IMR-90 (cell line): ENCODE measurements around the gene KLF16. TPM values are rescaled to one million over a fixed set of nuclear protein-coding genes. Genes with fewer than 3 reads are reported as not detected.

ENCODE experiments used
- ATAC-seq: fragments of 200-7000 bp; cut with Tn5 transposase; 2 replicates; pipeline ENCODE4 v1.9.1; 2020; ENCODE audit warnings: low read depth, mild to moderate bottlenecking, moderate library complexity
- BruUV-seq: library from RNA; stranded (reverse); fragments of 400-500 nt; replicated peaks from 2 replicates; lab custom pipeline; 2021; lab: Mats Ljungman, UMichigan
- CTCF ChIA-PET: fragments of 300-600 bp; formaldehyde crosslinking; extraction: SDS; loops from one replicate; lab custom pipeline; 2021; ENCODE audit warnings: antibody characterized with exemption; lab: Yijun Ruan, JAX
- POLR2A ChIA-PET: fragments of 300-600 bp; sonication (Branson Sonifier 250); formaldehyde crosslinking; loops from one replicate; lab custom pipeline; 2022; ENCODE audit warnings: antibody characterized with exemption; ENCODE audit not compliant: unreplicated experiment; lab: Charles Lee
- DNase-seq: peaks from one replicate; pipeline ENCODE4 v3.0.0; 2013
- H2AFZ ChIP-seq: replicated peaks from 2 replicates; pipeline ENCODE3; 2013; ENCODE audit warnings: low read length, mild to moderate bottlenecking; ENCODE audit not compliant: poor library complexity
- H2AK5ac ChIP-seq: 2 replicates; pipeline ENCODE4 v1.6.1; 2013; ENCODE audit warnings: low read depth, low read length, inconsistent platforms
- H2AK9ac ChIP-seq: replicated peaks from 2 replicates; pipeline ENCODE3; 2013; ENCODE audit warnings: mild to moderate bottlenecking, low read depth, low read length, moderate library complexity; ENCODE audit not compliant: poor library complexity
- H2BK120ac ChIP-seq: 2 replicates; pipeline ENCODE4 v1.6.1; 2013; ENCODE audit warnings: low read depth, low read length, inconsistent platforms
- H2BK15ac ChIP-seq: 3 replicates; pipeline ENCODE4 v1.6.1; 2013; ENCODE audit warnings: low read depth, low read length, inconsistent platforms
- H2BK20ac ChIP-seq: 2 replicates; pipeline ENCODE4 v1.6.1; 2013; ENCODE audit warnings: low read depth, mild to moderate bottlenecking, inconsistent platforms, low read length, moderate library complexity
- H2BK5ac ChIP-seq: 2 replicates; pipeline ENCODE4 v1.6.1; 2013; ENCODE audit warnings: mild to moderate bottlenecking, low read depth, low read length, inconsistent platforms; ENCODE audit not compliant: poor library complexity, severe bottlenecking
- H3K14ac ChIP-seq: replicated peaks from 2 replicates; pipeline ENCODE4 v1.6.1; 2013; ENCODE audit warnings: low read depth, low read length, inconsistent platforms
- H3K18ac ChIP-seq: 2 replicates; pipeline ENCODE4 v1.6.1; 2013; ENCODE audit warnings: low read depth, low read length, control low read depth
- H3K23ac ChIP-seq: 2 replicates; pipeline ENCODE4 v1.6.1; 2013; ENCODE audit warnings: low read depth, low read length, inconsistent platforms
- H3K27ac ChIP-seq: 2 replicates; pipeline ENCODE4 v1.5.1; 2013; ENCODE audit warnings: mild to moderate bottlenecking, control low read depth, low read length; ENCODE audit not compliant: insufficient read depth
- H3K27me3 ChIP-seq: 2 replicates; pipeline ENCODE4 v1.6.1; 2013; ENCODE audit warnings: low read length; ENCODE audit not compliant: control insufficient read depth, insufficient read depth
- H3K36me3 ChIP-seq: 2 replicates; pipeline ENCODE4 v1.6.1; 2013; ENCODE audit warnings: low read length, mixed read lengths; ENCODE audit not compliant: control insufficient read depth, insufficient read depth
- H3K4ac ChIP-seq: 2 replicates; pipeline ENCODE4 v1.6.1; 2013; ENCODE audit warnings: low read depth, low read length, inconsistent platforms
- H3K4me1 ChIP-seq: 2 replicates; pipeline ENCODE4 v1.6.1; 2013; ENCODE audit warnings: low read length, mixed read lengths; ENCODE audit not compliant: control insufficient read depth, insufficient read depth
- H3K4me2 ChIP-seq: 2 replicates; pipeline ENCODE4 v1.6.1; 2013; ENCODE audit warnings: low read depth, mild to moderate bottlenecking, control low read depth, low read length, moderate library complexity
- H3K4me3 ChIP-seq: 2 replicates; pipeline ENCODE4 v1.5.1; 2013; ENCODE audit warnings: low read depth, mild to moderate bottlenecking, control low read depth, low read length, moderate library complexity; ENCODE audit not compliant: insufficient read depth
- H3K56ac ChIP-seq: 2 replicates; pipeline ENCODE4 v1.6.1; 2013; ENCODE audit warnings: low read length, inconsistent platforms; ENCODE audit not compliant: insufficient read depth; ENCODE audit errors: extremely low read depth
- H3K79me1 ChIP-seq, 2 experiments: 2 replicates each; pipeline ENCODE4 v1.6.1; 2013; ENCODE audit warnings: low read length in 2 of 2, inconsistent platforms in 1 of 2, low read depth in 1 of 2
- H3K9ac ChIP-seq: 2 replicates; pipeline ENCODE4 v1.6.1; 2013; ENCODE audit warnings: low read depth, low read length, control low read depth
- H3K9me1 ChIP-seq: 2 replicates; pipeline ENCODE4 v1.6.1; 2013; ENCODE audit warnings: low read length, inconsistent platforms; ENCODE audit not compliant: insufficient read depth
- H3K9me3 ChIP-seq: 2 replicates; pipeline ENCODE4 v1.6.1; 2013; ENCODE audit warnings: low read length; ENCODE audit not compliant: control insufficient read depth, insufficient read depth
- H4K20me1 ChIP-seq: 2 replicates; pipeline ENCODE4 v1.6.1; 2013; ENCODE audit warnings: low read length, inconsistent platforms; ENCODE audit not compliant: insufficient read depth
- H4K5ac ChIP-seq: 2 replicates; pipeline ENCODE4 v1.6.1; 2013; ENCODE audit warnings: mild to moderate bottlenecking, low read depth, low read length, control low read depth
- H4K8ac ChIP-seq, 2 experiments: 2 replicates each; pipeline ENCODE4 v1.6.1; 2013; ENCODE audit warnings: low read depth in 2 of 2, low read length in 2 of 2, control low read depth in 1 of 2, inconsistent platforms in 1 of 2
- H4K91ac ChIP-seq: 2 replicates; pipeline ENCODE4 v1.6.1; 2013; ENCODE audit warnings: low read depth, low read length, inconsistent platforms; ENCODE audit not compliant: insufficient read depth
- BHLHE40 ChIP-seq: fragments of 150-350 bp; IDR thresholded peaks from 2 replicates; pipeline ENCODE4 v1.6.1; 2016; ENCODE audit warnings: mild to moderate bottlenecking, low read depth, low read length
- FOS ChIP-seq: fragments of 150-350 bp; IDR thresholded peaks from 2 replicates; pipeline ENCODE4 v1.6.1; 2016; ENCODE audit warnings: low read depth, low read length
- MAFK ChIP-seq: IDR thresholded peaks from 2 replicates; pipeline ENCODE4 v1.6.1; 2012; ENCODE audit warnings: low read depth, low read length, improper control_type of control experiment
- MAZ ChIP-seq: IDR thresholded peaks from 2 replicates; pipeline ENCODE4 v1.6.1; 2012; ENCODE audit warnings: low read depth, mild to moderate bottlenecking, low read length, improper control_type of control experiment, moderate library complexity, borderline replicate concordance
- MXI1 ChIP-seq: IDR thresholded peaks from 2 replicates; pipeline ENCODE4 v1.6.1; 2012; ENCODE audit warnings: low read depth, mild to moderate bottlenecking, low read length, moderate library complexity, borderline replicate concordance
- NFE2L2 ChIP-seq: fragments of 150-350 bp; IDR thresholded peaks from 2 replicates; pipeline ENCODE4 v1.6.1; 2016; ENCODE audit warnings: low read depth, mild to moderate bottlenecking, low read length
- POLR2A ChIP-seq: IDR thresholded peaks from 2 replicates; pipeline ENCODE4 v1.6.1; 2012; ENCODE audit warnings: mild to moderate bottlenecking, low read depth, low read length
- RAD21 ChIP-seq: IDR thresholded peaks from 2 replicates; pipeline ENCODE4 v1.6.1; 2012; ENCODE audit warnings: low read length, improper control_type of control experiment
- RCOR1 ChIP-seq: IDR thresholded peaks from 2 replicates; pipeline ENCODE4 v1.6.1; 2012; ENCODE audit warnings: mild to moderate bottlenecking, low read length, improper control_type of control experiment; ENCODE audit not compliant: insufficient replicate concordance
- RFX5 ChIP-seq: IDR thresholded peaks from 2 replicates; pipeline ENCODE4 v1.8.0; 2012; ENCODE audit warnings: low read depth, mild to moderate bottlenecking, low read length, moderate library complexity
- SMC3 ChIP-seq: fragments of 150-350 bp; IDR thresholded peaks from 2 replicates; pipeline ENCODE4 v1.6.1; 2016; ENCODE audit warnings: low read depth, mild to moderate bottlenecking, antibody characterized with exemption, low read length, moderate library complexity
- USF2 ChIP-seq: fragments of 150-350 bp; IDR thresholded peaks from 2 replicates; pipeline ENCODE4 v1.6.1; 2017; ENCODE audit warnings: mild to moderate bottlenecking, antibody characterized with exemption, low read length, low read depth
- WGBS, 2 experiments: methylation state at CpG; one replicate each; pipeline versions ENCODE4 v1.1.5 to v1.1.7; 2013; ENCODE audit warnings: missing lambda C conversion rate in 2 of 2; ENCODE audit not compliant: insufficient read length in 1 of 2; ENCODE audit errors: extremely low coverage in 2 of 2; 5-methylcytosine and 5-hydroxymethylcytosine counted together
- dilution Hi-C: fragments of 300-500 bp; cut with HindIII; formaldehyde crosslinking; loops from one replicate; pipeline ENCODE4 v1.14.3; 2018; ENCODE audit warnings: low sequenced_read_pairs; ENCODE audit not compliant: unreplicated experiment
- in situ Hi-C: fragments of 300-500 bp; cut with MboI; formaldehyde crosslinking; loops from 3 replicates; pipeline ENCODE4 v1.14.3; 2019; ENCODE audit warnings: low sequenced_read_pairs, inconsistent platforms, mixed read lengths
- intact Hi-C: fragments of 100-400 bp; cut with micrococcal nuclease; formaldehyde crosslinking; loops from 2 replicates; pipeline ENCODE4 v1.10.0; 2022
- polyA plus RNA-seq, 3 experiments: library from polyadenylated mRNA; depleted of rRNA; stranded (reverse); fragments of >200 nt; gene quantifications; 2 replicates each; pipeline ENCODE4 v1.2.3, GENCODE V29; 2012; ENCODE audit warnings: low replicate concordance in 1 of 3
- total RNA-seq: library from RNA; depleted of rRNA; stranded (reverse); fragments of >200 nt; gene quantifications from 2 replicates; pipeline ENCODE4 v1.2.3, GENCODE V29; 2012
- TF ChIP-seq, protein P1 (sequence below): fragments of 150-350 bp; IDR thresholded peaks from 2 replicates; pipeline ENCODE4 v1.6.1; 2016; ENCODE audit warnings: low read depth, mild to moderate bottlenecking, low read length, moderate library complexity, borderline replicate concordance
- TF ChIP-seq, protein P2 (sequence below): conservative IDR thresholded peaks from 2 replicates; pipeline ENCODE4 v1.5.1; 2012; ENCODE audit warnings: mild to moderate bottlenecking, low read depth, low read length, improper control_type of control experiment

KLF16 gene
- total and polyA plus RNA-seq, 2 of the 4 experiments (the other 2 are of a cell fraction), result 0.90 to 13.1 TPM

DNA sequence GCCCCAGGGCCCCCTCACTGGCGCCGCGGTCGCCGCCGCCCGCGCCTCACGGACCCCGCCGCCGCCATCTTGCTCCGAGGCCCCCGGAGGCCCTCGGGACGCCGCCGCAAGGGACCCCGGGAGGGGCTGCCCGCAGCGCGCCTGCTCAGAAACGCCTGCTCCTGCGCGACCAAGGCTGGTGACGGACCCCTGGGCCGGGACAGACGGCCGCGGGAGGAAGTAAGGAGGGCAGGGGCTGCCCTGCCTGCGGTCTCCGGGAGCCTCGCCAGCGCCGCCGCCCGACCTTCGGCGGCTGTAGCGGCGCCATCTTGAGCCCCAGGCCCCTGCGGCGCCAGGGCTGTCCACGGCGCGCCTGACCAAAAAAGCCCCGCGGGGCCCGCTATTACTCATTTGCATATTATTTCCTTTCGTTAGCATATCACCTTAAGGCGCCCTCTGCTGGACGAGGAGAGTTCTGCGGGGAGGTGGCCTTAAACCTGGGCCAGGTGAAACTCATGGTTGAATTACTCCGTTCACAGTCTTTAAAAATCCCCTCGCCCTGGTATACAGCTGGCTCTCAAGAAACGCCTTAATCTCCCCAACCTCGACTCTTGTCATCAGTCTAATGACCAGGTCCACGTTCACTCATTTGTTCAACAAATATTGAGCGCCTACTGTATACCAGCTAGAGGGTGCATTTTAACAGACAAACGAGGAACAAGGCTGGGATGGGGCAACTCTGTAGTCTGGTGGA, 14.8 kb downstream of the KLF16 start, which contains the start of gene REXO1:
REXO1 (minus strand) TSS at position 85 of the 733 bp plus-strand sequence. CDS start 125 bp downstream, outside the sequence.
- dilution Hi-C loops (no loop called here), in situ Hi-C loops (no loop called here), intact Hi-C loops (no loop called here)
- Histone ChIP-seq H4K5ac (peak within 1 kb of the TSS; percentile 93), H3K36me3 (peaks cover 2% of the 10 kb centered on the region; the same call in 1 of the 2 replicates), H3K4me1 (peaks cover 12% of the 10 kb centered on the region), H3K4ac (peak within 1 kb of the TSS; percentile 97), H3K9me1 (no peaks in the 10 kb centered on the region), H3K27ac (peak within 1 kb of the TSS; percentile 99), H4K8ac (peak within 1 kb of the TSS in 1 of 2 experiments; percentile 99; a peak in 3 of 4 replicates), H4K20me1 (peaks cover 64% of the 10 kb centered on the region), H2BK15ac (peak within 1 kb of the TSS; percentile 67; the same call in 1 of the 3 replicates), H3K79me1 (peaks cover 8 to 78% of the 10 kb centered on the region in 2 experiments; a peak in 3 of 4 replicates), H2AK5ac (peak within 1 kb of the TSS; percentile 70), H3K4me3 (peak within 1 kb of the TSS; percentile 100), H4K91ac (peak within 1 kb of the TSS; percentile 97), H3K18ac (peak within 1 kb of the TSS; percentile 94), H3K27me3 (no peaks in the 10 kb centered on the region), H3K23ac (peak within 1 kb of the TSS; percentile 89; the same call in 1 of the 2 replicates), H3K4me2 (peak within 1 kb of the TSS; percentile 98), H2BK5ac (peak within 1 kb of the TSS; percentile 99), H2AFZ (peak within 1 kb of the TSS; percentile 98), H2BK20ac (no peak within 1 kb of the TSS), H3K14ac (peak within 1 kb of the TSS; percentile 98), H3K56ac (peak within 1 kb of the TSS; percentile 83), H2AK9ac (peak within 1 kb of the TSS; percentile 99), H3K9ac (peak within 1 kb of the TSS; percentile 92), H3K9me3 (no peaks in the 10 kb centered on the region), H2BK120ac (peak within 1 kb of the TSS; percentile 94; the same call in 1 of the 2 replicates)
- ATAC-seq, result peak; percentile 88
- POLR2A ChIA-PET, result no interaction called here
- CTCF ChIA-PET, result interaction anchor here (1.2 kb wide), 1 partner anchor 11 kb away, joined by 3 read pairs; no protein-coding TSS in a partner anchor
- 2% methylated on average over 33 of the region's 60 CpGs; no CpG with 5 or more reads in 1 of the 2 experiments for WGBS, 2 experiments
- peak; percentile 87 for DNase-seq
- BruUV-seq, result no TSS peak
- TF ChIP-seq, protein P1, sequence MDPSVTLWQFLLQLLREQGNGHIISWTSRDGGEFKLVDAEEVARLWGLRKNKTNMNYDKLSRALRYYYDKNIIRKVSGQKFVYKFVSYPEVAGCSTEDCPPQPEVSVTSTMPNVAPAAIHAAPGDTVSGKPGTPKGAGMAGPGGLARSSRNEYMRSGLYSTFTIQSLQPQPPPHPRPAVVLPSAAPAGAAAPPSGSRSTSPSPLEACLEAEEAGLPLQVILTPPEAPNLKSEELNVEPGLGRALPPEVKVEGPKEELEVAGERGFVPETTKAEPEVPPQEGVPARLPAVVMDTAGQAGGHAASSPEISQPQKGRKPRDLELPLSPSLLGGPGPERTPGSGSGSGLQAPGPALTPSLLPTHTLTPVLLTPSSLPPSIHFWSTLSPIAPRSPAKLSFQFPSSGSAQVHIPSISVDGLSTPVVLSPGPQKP, result no peak
- TF ChIP-seq RCOR1 (no peak), MAFK (no peak), FOS (no peak), RFX5 (no peak), RAD21 (peak; percentile 28; the same call in 1 of the 2 replicates), MXI1 (no peak), NFE2L2 (no peak), USF2 (no peak), MAZ (peak; percentile 55; the same call in 1 of the 2 replicates), SMC3 (peak; percentile 34; the same call in 1 of the 2 replicates), BHLHE40 (no peak), POLR2A (peak; percentile 89)
- TF ChIP-seq, protein P2, sequence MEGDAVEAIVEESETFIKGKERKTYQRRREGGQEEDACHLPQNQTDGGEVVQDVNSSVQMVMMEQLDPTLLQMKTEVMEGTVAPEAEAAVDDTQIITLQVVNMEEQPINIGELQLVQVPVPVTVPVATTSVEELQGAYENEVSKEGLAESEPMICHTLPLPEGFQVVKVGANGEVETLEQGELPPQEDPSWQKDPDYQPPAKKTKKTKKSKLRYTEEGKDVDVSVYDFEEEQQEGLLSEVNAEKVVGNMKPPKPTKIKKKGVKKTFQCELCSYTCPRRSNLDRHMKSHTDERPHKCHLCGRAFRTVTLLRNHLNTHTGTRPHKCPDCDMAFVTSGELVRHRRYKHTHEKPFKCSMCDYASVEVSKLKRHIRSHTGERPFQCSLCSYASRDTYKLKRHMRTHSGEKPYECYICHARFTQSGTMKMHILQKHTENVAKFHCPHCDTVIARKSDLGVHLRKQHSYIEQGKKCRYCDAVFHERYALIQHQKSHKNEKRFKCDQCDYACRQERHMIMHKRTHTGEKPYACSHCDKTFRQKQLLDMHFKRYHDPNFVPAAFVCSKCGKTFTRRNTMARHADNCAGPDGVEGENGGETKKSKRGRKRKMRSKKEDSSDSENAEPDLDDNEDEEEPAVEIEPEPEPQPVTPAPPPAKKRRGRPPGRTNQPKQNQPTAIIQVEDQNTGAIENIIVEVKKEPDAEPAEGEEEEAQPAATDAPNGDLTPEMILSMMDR, result peak; percentile 87
